HG02973 (cell line): Measurements from ENCODE around the gene EXOC6B.
"Not testable (repeated sequence)": the region's sequence is repeated elsewhere in the genome, so short reads cannot be mapped to it uniquely, and the experiment has no call there.

ENCODE experiments used
- ATAC-seq: cut with Tn5 transposase; IDR thresholded peaks from one replicate; pipeline ENCODE4 v1.9.1; 2021; ENCODE audit warnings: moderate library complexity; ENCODE audit not compliant: unreplicated experiment

The EXOC6B gene

DNA sequence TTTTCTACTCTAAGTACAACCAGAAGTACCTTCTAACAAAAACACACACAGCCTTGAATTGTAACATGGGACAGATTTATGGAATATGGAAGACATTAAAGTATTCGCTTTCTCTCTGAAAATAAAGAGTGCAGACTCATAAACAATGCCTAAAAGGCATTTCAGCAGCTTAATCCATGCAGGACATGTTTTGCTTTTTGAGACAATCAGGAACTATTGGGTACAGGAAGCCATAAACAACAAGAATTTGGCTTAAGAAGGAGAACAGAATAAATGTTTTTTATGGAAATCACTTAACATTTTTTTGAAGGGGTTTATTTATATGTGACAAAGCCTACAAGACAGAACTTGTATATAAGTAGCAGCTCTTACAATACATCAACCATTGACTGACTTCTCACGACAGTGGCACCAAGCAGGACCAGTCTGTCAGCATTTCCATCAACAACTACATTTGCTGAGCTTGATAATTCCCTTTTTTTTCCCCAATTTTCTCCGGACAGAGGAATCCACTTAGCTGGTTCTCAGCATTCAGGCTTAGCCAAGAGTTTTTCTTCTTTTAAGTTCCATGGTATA, 140.1 kb downstream of the EXOC6B start:
- ATAC-seq = no peak

DNA sequence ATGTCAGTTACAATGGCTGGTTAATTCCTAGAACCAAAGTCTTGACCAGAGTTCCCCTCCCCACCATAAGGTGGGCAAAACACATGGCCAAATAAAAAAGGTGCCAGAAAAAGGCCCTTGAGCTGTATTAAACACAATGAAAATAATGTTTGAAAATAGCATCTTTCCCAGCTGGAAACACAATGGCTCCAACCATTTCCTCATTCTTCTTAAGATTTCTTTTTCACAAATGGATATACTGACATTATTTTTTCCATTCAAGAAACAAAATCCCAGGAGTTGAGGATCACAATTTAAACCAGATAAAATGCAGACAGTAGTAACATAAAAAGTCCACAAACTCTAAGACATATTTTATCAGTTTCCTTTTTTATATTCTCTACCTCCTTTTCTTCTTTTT, 143.8 kb downstream of the EXOC6B start:
- no peak for ATAC-seq

DNA sequence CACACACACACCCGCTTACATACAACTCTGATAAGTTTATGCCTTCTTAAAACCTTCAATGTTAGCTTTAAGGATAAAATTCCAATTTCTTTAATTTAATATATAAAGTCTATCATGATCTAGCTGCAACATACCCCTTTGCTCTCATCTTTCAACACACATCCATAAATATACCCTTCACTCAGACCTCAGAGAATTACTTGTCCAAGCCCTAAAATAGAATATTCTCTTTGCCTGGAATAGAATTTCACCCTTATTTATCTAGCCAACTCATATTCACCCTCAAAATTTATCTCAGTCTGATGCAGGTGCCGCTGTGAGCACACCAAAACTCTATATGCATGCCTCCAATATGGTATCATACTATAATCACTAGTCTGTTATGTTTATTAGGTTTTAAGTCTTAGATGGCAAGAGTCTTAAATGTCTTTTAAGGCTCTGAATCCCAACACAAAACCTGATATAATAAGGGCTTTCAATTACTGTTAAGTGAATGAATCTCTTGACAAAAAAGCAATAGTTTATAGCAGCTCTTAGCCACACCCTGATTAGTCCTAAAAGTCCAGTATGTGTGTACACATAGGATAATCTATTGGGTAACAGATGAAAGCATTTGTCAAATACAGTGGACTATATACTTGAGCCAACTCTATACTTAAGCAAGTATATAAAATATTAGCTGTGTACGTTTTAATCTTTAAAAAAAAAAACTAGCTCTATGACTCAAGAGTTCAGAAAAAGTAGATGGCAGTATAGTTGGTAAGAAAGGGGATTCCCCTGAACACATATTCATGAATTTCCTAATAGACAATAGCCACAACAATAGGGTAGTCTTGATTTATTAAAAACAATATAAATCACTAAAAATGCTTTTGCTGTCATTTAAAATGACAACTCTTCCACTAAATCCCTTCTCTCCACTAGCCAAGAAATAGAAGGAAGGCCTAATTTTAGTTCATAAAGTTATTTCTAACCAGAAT, 144.5 kb downstream of the EXOC6B start:
- no peak for ATAC-seq

DNA sequence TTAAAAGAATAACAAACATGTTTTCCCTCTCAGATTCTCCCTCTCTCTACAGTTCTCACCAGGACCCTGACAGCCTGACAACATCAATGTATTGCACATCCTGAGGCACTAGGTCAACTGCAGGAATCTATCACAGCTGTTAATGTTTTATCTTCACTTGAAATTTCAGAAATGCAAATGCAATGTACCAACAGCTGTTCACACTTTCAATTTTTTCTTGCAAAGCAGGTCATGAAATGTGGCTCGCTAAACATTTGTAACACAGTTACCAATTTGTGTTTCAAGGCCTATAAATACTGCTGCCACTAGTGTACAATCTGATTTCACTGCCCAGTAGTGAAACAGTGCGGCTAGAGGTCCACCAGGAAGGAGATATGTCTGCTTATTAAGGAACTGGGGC, 147.8 kb downstream of the EXOC6B start:
- peak; percentile 79 for ATAC-seq

DNA sequence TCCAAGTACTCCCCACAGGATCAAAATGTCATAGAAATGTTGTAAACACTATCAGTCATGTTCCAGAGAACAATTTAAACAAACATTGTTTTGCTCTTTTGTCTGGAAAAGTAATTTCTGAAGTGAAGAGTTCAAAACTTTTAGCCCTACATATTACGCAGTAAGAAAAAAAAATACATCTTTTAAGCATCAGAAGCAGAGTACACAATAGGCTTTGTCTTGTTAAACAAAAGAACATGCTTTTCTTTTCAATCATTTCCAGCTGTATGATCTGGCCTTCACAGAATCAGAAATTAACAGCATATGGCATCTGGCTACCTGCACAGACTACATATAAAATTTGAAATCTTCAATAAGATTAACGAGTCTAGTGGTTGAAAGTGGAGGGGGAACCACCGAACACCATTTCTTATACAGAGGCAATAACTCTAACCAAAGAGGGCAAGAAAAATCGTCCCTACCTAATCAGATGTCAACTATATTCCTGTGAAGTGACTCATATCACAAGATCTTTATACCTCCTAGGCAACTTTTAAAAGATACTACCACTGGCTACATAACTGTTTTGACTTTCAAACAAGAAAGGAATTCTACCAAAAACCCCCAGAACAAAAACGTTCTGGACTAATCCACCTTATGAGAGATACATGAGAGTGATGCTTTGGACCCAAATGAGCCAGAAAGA, 149.3 kb downstream of the EXOC6B start:
- no peak for ATAC-seq

DNA sequence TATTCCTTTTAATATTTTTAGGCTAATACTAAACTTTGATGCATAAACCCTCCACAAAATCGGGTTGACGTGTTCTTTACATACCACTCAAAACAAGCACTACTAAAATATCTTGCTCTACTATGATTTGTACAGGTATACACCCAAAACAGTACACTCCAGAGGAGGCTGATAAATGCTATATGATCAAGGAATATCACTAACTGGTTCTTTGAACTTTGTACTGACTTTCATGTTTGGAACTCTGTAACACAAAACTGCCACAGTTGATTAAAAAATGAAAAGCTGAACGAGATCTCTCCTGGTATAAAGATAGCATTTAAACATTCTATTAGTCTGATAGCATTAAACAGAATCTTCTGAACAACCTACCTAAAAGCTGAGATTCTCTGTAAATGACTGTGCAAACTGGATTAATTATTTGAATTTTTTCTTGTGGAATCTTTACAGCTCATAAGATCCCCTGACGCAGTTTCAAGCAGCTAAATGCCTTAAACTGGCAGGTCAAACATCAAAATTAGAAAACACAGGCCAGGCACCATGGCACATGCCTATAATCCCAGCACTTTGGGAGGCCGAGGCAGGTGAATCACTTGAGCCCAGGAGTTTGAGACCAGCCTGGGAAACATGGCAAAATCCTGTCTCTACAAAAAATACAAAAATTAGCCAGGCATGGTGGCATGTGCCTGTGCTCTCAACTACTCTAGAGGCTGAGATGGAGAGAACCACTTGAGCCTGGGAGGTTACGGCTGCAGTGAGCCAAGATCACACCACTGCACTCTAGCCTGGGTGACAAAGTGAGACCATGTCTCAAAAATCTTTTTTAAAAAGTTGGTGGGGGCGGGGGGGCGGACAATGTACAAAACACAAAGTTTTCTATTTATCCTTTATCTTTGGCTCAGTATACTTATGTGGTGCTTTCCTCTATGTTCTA, 150.6 kb downstream of the EXOC6B start:
- ATAC-seq = no peak

DNA sequence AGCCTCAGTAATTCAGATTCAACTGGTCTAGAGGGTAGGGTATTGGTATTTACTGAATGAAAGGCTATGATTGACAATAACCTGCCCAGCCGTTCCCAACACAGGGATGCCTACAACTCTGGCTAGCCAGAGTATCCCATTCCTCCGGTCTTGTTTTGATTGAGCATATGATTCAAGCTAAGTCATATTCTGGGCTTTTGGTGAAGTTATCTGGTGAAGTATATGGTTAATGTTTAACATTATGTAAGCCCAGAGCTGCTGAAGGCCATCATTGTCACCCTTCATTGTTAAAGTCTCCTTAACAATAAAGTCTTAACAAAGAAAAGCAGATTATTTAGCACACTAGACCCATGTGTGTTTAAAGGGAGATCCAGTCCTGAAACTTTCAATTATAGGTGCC, 152.6 kb downstream of the EXOC6B start:
- ATAC-seq = no peak

DNA sequence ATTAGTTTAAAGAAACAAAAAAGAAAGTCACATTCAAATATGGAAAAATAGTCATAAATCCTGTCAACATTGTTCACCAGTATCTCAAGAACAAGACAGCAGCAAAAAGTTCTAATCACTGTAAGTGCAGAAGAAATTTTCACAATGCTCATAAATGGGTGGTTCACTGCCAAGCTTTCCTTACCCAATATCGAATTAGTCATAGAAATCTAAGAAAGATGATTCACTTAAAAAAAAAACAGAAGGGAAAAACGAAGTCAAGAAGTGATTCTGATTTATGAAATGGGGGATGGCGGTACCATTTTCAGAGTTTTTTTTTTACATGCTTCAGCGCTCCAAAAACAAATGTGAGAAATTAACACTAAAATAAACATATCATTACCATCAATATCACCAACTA, 156.7 kb downstream of the EXOC6B start:
- ATAC-seq = no peak

DNA sequence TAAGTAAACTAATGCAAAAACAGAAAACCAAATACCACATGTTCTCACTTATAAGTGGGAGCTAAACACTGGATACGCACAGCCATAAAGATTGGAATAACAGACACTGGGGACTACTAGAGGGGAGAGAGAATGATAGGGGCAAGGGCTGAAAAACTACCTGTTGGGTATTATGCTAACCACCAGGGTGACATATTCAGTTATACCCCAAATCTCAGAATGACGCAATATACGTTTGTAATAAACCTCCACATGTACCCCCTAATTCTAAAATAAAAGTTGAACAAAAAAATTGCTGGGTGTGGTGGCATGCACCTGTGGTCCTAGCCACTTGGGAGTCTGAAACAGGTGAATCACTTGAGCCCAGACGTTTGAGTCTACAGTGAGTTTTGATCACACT, 157.2 kb downstream of the EXOC6B start:
- no peak for ATAC-seq

DNA sequence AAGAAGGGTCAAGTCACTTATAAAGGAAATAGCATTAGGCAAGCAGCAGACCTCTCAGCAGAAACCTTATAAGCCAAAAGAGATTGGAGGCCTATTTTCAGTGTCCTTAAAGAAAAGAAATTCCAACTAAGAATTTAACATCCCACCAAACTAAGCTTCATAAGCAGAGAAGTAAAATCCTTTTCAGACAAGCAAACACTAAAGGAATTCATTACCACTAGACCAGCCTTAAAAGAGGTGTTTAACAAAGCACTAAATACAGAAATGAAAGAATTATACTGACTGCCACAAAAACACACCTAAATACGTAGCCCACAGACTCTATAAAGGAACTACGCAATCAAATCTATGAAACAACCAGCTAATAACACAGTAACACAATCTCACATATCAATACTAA, 160.4 kb downstream of the EXOC6B start:
- ATAC-seq = no peak

DNA sequence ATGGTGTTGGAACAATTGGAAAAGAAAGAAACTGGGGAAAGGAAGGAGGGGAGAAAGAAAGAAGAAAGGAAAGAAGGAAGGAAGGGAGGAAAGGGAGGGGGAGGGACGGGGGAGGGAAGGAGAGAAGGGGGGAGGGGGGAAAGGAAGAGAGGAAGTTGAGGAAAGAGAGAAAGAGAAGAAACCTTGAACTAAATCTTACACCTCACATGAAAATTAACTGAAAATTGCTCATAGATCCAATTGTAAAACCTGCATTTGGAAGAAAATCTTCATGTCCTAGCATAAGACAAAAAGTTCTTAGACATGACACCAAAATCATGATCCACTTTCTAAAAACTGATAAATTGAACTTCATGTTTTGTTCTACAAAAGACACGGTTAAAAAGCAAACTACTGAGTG, 163.8 kb downstream of the EXOC6B start:
- no peak for ATAC-seq

DNA sequence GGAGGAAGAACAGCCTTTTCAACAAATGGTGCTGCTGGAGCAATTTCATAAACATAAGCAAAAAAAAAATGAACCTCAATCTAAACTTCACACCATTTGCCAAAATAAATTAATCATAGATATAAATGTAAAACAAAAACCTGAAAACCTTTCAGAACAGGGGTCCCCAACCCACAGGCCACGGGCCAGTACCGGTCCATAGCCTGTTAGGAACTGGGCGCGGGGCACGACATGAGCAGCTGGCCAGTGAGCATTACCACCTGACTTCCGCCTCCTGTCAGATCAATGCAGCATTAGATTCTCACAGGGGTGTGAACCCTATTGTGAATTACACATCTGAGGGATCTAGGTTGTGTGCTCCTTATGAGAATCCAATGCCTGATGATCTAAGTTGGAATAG, 176.0 kb downstream of the EXOC6B start:
- no peak for ATAC-seq

DNA sequence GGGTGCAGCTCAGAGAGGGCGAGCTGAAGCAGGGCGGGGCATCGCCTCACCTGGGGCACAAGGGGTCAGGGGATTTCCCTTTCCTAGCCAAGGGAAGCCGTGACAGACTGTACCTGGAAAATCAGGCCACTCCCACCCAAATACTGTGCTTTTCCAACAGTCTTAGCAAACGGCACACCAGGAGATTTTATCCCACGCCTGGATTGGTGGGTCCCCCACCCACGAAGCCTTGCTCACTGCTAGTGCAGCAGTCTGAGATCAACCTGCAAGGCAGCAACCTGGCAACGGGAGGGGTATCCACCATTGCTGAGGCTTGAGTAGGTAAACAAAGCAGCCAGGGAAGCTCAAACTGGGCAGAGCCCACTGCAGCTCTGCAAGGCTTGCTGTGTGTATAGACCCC, 184.6 kb downstream of the EXOC6B start:
- not testable (repeated sequence) for ATAC-seq

DNA sequence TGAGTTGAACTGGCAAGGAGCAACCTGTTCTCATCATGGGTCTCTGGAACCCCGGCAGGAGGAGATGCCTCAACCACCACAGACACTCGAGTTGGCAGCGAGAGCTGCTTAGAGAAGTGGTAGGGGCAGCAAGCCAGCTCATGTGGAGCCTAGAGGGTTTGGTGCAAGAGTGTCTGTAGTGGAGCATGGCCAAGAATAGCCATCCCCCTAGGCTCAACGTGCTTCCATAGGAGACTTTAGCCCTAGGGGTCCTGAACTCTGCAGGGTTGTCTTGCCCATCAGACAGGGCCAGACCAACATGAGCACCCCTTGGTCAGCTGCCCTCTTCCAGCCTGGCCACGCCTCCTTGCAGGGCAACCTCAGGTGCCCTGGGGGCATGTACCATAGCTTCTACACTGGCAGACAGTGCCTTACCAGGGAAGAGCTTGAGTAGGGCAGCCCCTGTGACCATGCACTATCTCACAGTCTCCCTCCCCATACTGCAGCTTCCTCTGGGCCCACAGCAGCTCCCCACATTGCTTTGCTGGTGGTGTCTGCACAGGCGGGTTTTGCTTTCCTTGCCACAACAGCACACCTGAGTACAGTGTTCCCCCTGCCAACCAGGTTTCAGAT, 187.1 kb downstream of the EXOC6B start:
- no peak for ATAC-seq

DNA sequence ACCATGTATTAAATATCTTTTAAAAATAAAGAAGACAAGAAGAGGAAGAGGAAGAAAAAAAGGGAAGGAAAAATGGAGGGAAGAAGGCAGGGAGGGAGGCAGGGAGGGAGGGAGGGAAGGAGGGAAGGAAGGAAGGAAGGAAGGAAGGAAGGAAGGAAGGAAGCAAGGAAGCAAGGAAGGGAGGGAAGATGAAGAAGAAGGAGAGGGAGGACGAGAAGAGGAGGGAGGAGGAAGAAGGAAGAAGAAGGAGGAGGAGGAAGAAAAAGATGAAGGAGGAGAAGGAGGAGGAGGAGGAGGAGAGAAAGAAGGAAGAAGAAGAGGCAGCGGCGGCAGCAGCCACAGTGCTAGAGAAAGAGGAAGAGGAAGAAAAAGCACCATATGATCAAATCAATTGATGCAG, 189.6 kb downstream of the EXOC6B start:
- ATAC-seq = no peak

DNA sequence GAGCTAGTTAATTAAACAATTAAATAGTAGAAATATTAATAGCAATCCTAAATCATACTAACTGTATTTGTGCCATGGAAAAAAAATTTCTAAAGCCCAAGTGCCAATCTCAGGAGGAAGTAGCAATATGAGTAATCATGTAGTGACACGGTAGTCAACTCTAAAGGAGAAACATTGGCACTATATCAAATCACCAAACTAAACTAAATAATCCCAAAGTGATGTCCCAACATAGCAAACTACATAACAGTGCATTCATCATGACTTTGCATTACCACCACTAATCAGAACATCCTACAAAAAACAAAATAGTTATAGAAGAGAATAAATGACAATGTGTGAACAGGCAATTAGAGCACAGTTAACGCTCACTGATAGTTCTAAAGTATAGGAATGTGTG, 195.1 kb downstream of the EXOC6B start:
- no peak for ATAC-seq

DNA sequence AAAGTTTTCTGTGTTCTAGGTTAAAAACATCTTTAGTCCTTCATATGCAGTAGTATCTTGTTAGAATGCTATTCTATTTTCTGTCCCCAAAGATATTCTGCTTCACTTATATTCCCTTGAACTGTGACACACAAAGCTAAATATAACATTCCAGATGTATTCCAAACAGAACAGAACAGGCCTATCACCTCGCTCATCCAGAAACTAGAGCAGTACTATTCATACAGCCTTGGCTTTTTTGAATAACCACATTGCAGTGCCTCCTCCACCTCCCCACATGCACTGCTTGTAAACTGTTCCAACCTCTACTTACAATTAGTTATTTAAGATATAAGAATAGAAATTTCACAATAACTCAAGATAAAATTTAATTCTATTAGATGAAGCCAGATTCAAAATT, 196.8 kb downstream of the EXOC6B start:
- no peak for ATAC-seq

DNA sequence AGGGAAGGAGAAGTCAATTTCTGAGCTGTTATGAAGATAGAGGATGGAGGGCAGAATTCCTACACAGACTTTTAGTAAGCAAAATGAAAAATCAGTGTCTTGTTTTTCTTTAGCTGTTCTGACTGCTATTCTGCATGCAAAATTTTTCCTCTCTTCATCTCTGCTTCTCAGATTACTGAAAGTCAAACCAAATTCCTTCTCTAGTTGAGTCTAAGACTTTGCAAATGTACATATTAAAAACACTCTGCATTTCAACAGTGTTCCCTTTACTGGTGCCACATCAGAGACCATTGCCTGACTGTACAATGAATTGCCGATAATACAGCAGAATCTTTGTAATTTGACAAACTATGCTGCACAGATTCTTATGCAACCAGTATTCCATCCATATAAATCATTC, 198.8 kb downstream of the EXOC6B start:
- ATAC-seq = no peak

DNA sequence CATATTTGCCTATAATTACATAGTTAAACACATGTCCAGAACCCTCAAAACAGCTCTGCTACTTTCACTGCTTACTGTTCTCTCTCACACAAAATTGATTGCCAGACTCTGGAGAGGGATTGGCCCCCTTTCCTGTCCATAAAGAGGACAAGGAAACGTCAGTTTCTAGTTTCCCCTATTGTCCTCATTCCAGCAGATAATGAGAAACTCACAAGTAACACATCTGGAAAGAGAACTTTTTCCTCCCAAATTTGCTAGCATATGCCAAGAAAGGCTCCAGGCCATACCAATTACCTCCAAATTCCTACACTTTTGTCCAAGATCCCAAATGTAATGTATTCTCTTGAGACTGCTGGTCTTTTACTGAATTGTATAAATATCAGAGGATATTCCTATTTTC, 200.5 kb downstream of the EXOC6B start:
- ATAC-seq = no peak

DNA sequence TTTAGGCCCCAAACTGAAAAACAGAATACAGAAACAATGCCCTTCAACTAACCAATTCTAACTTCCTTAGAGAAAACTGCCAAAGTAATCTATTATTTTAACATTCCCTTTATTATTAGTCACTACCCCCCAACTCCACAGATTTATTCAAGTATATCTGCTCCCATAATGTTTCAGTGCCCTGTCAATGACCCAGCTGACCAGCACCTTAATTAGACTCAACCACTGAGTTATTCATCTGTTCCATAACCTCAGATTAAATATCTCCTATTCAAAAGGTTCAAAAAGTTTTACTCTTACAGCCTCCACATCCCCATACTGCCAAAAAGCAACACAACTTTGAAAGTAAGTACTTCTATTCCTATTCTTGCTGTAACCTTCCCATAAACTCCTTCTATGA, 202.4 kb downstream of the EXOC6B start:
- no peak for ATAC-seq
